GM23338 (cell line): ENCODE data around the gene ATXN7L1. TPM values are rescaled to one million over a fixed set of nuclear protein-coding genes. Genes with fewer than 3 reads are reported as not detected.

ENCODE experiments used
- ATAC-seq: fragments of 200-7000 bp; cut with Tn5 transposase; 3 replicates; pipeline ENCODE4 v1.9.1; 2020
- DNase-seq: peaks from one replicate; pipeline ENCODE4 v3.0.0-alpha.2; 2015; ENCODE audit warnings: low spot score
- H2AFZ ChIP-seq: fragments of 200-600 bp; sonication (generic); 2 replicates; pipeline ENCODE4 v1.8.0; 2016; ENCODE audit warnings: antibody characterized with exemption, mild to moderate bottlenecking, moderate library complexity
- H3F3A ChIP-seq: fragments of 200-600 bp; sonication (generic); replicated peaks from 2 replicates; pipeline ENCODE4 v1.8.0; 2017; ENCODE audit warnings: antibody characterized with exemption, mixed run types, low read depth
- H3K27ac ChIP-seq: fragments of 200-600 bp; sonication (generic); 2 replicates; pipeline ENCODE4 v1.6.1; 2016; ENCODE audit warnings: low read depth
- H3K27me3 ChIP-seq: fragments of 200-600 bp; sonication (generic); 2 replicates; pipeline ENCODE4 v1.8.0; 2016; ENCODE audit warnings: mild to moderate bottlenecking, mixed run types, moderate library complexity; ENCODE audit not compliant: insufficient read depth
- H3K36me3 ChIP-seq: fragments of 200-600 bp; sonication (generic); 2 replicates; pipeline ENCODE4 v1.8.0; 2016; ENCODE audit warnings: mild to moderate bottlenecking; ENCODE audit not compliant: insufficient read depth
- H3K4me1 ChIP-seq: fragments of 200-600 bp; sonication (generic); 2 replicates; pipeline ENCODE4 v1.8.0; 2016; ENCODE audit warnings: mild to moderate bottlenecking, moderate library complexity; ENCODE audit not compliant: insufficient read depth
- H3K4me2 ChIP-seq: fragments of 200-600 bp; sonication (generic); 2 replicates; pipeline ENCODE4 v1.7.1; 2017; ENCODE audit warnings: mixed run types
- H3K4me3 ChIP-seq: fragments of 200-600 bp; sonication (generic); 2 replicates; pipeline ENCODE4 v1.6.1; 2016; ENCODE audit warnings: mixed run types
- H3K79me2 ChIP-seq: fragments of 200-600 bp; sonication (generic); replicated peaks from 2 replicates; pipeline ENCODE4 v1.8.0; 2017; ENCODE audit warnings: mild to moderate bottlenecking; ENCODE audit not compliant: insufficient read depth
- H3K9me2 ChIP-seq: fragments of 200-600 bp; sonication (generic); 2 replicates; pipeline ENCODE4 v1.8.0; 2017; ENCODE audit not compliant: insufficient read depth
- H4K20me1 ChIP-seq: fragments of 200-600 bp; sonication (generic); replicated peaks from 2 replicates; pipeline ENCODE4 v1.8.0; 2017; ENCODE audit warnings: mild to moderate bottlenecking; ENCODE audit not compliant: insufficient read depth
- H3K27ac Mint-ChIP-seq: 2 replicates; pipeline ENCODE4 v1.8.0; 2020; ENCODE audit warnings: inconsistent platforms, mild to moderate bottlenecking, moderate library complexity, mixed read lengths
- H3K27me3 Mint-ChIP-seq: 3 replicates; pipeline ENCODE4 v1.8.0; 2022; ENCODE audit warnings: low read depth, mild to moderate bottlenecking, moderate library complexity, mixed read lengths, inconsistent platforms; ENCODE audit not compliant: insufficient read depth, poor library complexity
- H3K36me3 Mint-ChIP-seq: 3 replicates; pipeline ENCODE4 v1.8.0; 2021; ENCODE audit warnings: low read depth, mild to moderate bottlenecking, inconsistent platforms, moderate library complexity, mixed read lengths
- H3K4me1 Mint-ChIP-seq: 3 replicates; pipeline ENCODE4 v1.8.0; 2020; ENCODE audit warnings: mild to moderate bottlenecking, inconsistent platforms, mixed read lengths
- H3K4me3 Mint-ChIP-seq: 3 replicates; pipeline ENCODE4 v1.8.0; 2021; ENCODE audit warnings: moderate library complexity, mild to moderate bottlenecking, inconsistent platforms, mixed read lengths
- H3K9me3 Mint-ChIP-seq: 3 replicates; pipeline ENCODE4 v1.8.0; 2020; ENCODE audit warnings: moderate library complexity, mild to moderate bottlenecking, inconsistent platforms, mixed read lengths
- EZH2phosphoT487 ChIP-seq: fragments of 200-600 bp; sonication (generic); IDR thresholded peaks from one replicate; pipeline ENCODE4 v1.8.1; 2018; ENCODE audit warnings: antibody characterized with exemption; ENCODE audit not compliant: unreplicated experiment
- JUNB ChIP-seq: IDR thresholded peaks from one replicate; pipeline ENCODE4 v1.6.1; 2016; ENCODE audit warnings: antibody characterized with exemption; ENCODE audit not compliant: unreplicated experiment
- POLR2AphosphoS5 ChIP-seq: IDR thresholded peaks from 2 replicates; pipeline ENCODE4 v1.6.1; 2016; ENCODE audit warnings: antibody characterized with exemption, low read depth
- REST ChIP-seq: IDR thresholded peaks from one replicate; pipeline ENCODE4 v1.6.1; 2018; ENCODE audit warnings: antibody characterized with exemption; ENCODE audit not compliant: unreplicated experiment
- polyA plus RNA-seq: library from polyadenylated mRNA; unstranded; fragments of >200 nt; fragmentation: Nextera tagmentation; extraction: Ambion mirVana; gene quantifications from 2 replicates; pipeline ENCODE4 v1.2.1, GENCODE V29; 2016
- total RNA-seq: library from RNA; depleted of rRNA; stranded (reverse); fragments of >200 nt; shearing (Covaris generic); gene quantifications from 2 replicates; pipeline ENCODE4 v1.2.3, GENCODE V29; 2014
- TF ChIP-seq, protein P1 (sequence below), 2 experiments: fragments of 200-600 bp in 1 of 2; sonication (generic) in 1 of 2; conservative IDR thresholded peaks; 2 replicates each; pipeline versions ENCODE4 v1.5.1 to v1.6.1; 2016 to 2017; ENCODE audit warnings: antibody characterized with exemption in 2 of 2, low read depth in 2 of 2, mild to moderate bottlenecking in 2 of 2, moderate library complexity in 1 of 2
- TF ChIP-seq, protein P2 (sequence below): fragments of 250-450 bp; sonication (Bioruptor Pico); IDR thresholded peaks from 2 replicates; pipeline ENCODE4 v1.5.0; 2020; ENCODE audit warnings: mild to moderate bottlenecking, moderate library complexity

ATXN7L1 gene
- total and polyA plus RNA-seq, 2 experiments from 2014 or later = 22.8 to 29.8 TPM

- Histone ChIP-seq H3F3A (peaks cover under 1% of the 10 kb centered on the region; the same call in 1 of the 2 replicates), H2AFZ (no peak overlapping the region), H3K4me3 (no peak overlapping the region), H3K27me3 (no peaks in the 10 kb centered on the region), H3K9me2 (no peaks in the 10 kb centered on the region), H3K4me1 (peaks cover 3% of the 10 kb centered on the region; the same call in 1 of the 2 replicates), H3K4me2 (no peak overlapping the region), H4K20me1 (no peaks in the 10 kb centered on the region), H3K79me2 (no peaks in the 10 kb centered on the region), H3K27ac (no peak overlapping the region), H3K36me3 (0 out of 2 replicates have a peak, but pooled peaks cover 3% of the 10 kb centered on the region)
- TF ChIP-seq JUNB = no peak
- TF ChIP-seq, protein P1, sequence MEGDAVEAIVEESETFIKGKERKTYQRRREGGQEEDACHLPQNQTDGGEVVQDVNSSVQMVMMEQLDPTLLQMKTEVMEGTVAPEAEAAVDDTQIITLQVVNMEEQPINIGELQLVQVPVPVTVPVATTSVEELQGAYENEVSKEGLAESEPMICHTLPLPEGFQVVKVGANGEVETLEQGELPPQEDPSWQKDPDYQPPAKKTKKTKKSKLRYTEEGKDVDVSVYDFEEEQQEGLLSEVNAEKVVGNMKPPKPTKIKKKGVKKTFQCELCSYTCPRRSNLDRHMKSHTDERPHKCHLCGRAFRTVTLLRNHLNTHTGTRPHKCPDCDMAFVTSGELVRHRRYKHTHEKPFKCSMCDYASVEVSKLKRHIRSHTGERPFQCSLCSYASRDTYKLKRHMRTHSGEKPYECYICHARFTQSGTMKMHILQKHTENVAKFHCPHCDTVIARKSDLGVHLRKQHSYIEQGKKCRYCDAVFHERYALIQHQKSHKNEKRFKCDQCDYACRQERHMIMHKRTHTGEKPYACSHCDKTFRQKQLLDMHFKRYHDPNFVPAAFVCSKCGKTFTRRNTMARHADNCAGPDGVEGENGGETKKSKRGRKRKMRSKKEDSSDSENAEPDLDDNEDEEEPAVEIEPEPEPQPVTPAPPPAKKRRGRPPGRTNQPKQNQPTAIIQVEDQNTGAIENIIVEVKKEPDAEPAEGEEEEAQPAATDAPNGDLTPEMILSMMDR (conservative IDR thresholded peaks at IDR 0.05; ENCODE audit: low read depth in 2 of 2) = no peak
- TF ChIP-seq EZH2phosphoT487 = no peak
- TF ChIP-seq REST = no peak
- TF ChIP-seq, protein P2, sequence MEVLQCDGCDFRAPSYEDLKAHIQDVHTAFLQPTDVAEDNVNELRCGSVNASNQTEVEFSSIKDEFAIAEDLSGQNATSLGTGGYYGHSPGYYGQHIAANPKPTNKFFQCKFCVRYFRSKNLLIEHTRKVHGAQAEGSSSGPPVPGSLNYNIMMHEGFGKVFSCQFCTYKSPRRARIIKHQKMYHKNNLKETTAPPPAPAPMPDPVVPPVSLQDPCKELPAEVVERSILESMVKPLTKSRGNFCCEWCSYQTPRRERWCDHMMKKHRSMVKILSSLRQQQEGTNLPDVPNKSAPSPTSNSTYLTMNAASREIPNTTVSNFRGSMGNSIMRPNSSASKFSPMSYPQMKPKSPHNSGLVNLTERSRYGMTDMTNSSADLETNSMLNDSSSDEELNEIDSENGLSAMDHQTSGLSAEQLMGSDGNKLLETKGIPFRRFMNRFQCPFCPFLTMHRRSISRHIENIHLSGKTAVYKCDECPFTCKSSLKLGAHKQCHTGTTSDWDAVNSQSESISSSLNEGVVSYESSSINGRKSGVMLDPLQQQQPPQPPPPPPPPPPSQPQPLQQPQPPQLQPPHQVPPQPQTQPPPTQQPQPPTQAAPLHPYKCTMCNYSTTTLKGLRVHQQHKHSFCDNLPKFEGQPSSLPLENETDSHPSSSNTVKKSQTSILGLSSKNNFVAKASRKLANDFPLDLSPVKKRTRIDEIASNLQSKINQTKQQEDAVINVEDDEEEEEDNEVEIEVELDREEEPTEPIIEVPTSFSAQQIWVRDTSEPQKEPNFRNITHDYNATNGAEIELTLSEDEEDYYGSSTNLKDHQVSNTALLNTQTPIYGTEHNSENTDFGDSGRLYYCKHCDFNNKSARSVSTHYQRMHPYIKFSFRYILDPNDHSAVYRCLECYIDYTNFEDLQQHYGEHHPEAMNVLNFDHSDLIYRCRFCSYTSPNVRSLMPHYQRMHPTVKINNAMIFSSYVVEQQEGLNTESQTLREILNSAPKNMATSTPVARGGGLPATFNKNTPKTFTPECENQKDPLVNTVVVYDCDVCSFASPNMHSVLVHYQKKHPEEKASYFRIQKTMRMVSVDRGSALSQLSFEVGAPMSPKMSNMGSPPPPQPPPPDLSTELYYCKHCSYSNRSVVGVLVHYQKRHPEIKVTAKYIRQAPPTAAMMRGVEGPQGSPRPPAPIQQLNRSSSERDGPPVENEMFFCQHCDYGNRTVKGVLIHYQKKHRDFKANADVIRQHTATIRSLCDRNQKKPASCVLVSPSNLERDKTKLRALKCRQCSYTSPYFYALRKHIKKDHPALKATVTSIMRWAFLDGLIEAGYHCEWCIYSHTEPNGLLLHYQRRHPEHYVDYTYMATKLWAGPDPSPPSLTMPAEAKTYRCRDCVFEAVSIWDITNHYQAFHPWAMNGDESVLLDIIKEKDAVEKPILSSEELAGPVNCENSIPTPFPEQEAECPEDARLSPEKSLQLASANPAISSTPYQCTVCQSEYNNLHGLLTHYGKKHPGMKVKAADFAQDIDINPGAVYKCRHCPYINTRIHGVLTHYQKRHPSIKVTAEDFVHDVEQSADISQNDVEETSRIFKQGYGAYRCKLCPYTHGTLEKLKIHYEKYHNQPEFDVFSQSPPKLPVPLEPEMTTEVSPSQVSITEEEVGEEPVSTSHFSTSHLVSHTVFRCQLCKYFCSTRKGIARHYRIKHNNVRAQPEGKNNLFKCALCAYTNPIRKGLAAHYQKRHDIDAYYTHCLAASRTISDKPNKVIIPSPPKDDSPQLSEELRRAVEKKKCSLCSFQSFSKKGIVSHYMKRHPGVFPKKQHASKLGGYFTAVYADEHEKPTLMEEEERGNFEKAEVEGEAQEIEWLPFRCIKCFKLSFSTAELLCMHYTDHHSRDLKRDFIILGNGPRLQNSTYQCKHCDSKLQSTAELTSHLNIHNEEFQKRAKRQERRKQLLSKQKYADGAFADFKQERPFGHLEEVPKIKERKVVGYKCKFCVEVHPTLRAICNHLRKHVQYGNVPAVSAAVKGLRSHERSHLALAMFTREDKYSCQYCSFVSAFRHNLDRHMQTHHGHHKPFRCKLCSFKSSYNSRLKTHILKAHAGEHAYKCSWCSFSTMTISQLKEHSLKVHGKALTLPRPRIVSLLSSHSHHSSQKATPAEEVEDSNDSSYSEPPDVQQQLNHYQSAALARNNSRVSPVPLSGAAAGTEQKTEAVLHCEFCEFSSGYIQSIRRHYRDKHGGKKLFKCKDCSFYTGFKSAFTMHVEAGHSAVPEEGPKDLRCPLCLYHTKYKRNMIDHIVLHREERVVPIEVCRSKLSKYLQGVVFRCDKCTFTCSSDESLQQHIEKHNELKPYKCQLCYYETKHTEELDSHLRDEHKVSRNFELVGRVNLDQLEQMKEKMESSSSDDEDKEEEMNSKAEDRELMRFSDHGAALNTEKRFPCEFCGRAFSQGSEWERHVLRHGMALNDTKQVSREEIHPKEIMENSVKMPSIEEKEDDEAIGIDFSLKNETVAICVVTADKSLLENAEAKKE = no peak
- TF ChIP-seq POLR2AphosphoS5 = no peak
- no peak overlapping the region for H3K4me3 Mint-ChIP-seq
- ATAC-seq (no peak; the same call in 2 of the 3 replicates), DNase-seq (no peak)
- H3K27me3 Mint-ChIP-seq = peaks cover 5% of the 10 kb centered on the region
- no peaks in the 10 kb centered on the region for H3K9me3 Mint-ChIP-seq
- peak overlapping the region; percentile 55; the same call in 1 of the 2 replicates for H3K27ac Mint-ChIP-seq
- peaks cover 14% of the 10 kb centered on the region; the same call in 2 of the 3 replicates for H3K36me3 Mint-ChIP-seq
- H3K4me1 Mint-ChIP-seq = peaks cover 25% of the 10 kb centered on the region
These were observed 123.6 kb downstream of the ATXN7L1 start for GRCh38 chr7:105752671-105753275.
